Suprapubic skin (tissue), 4 donors: ENCODE data around the gene OR4N5. TPM values are rescaled to one million over a fixed set of nuclear protein-coding genes. Genes with fewer than 3 reads are reported as not detected.
"Not testable (repeated sequence)": the region's sequence is repeated elsewhere in the genome, so short reads cannot be mapped to it uniquely, and the experiment has no call there.

Experiments used
- DNase-seq, 2 donors: peaks; one replicate each; pipeline ENCODE4 v3.0.0-alpha.2; 2019; ENCODE audit warnings: low spot score in 2 of 2
- H3K27ac ChIP-seq: fragments of 200-600 bp; sonication (generic); one replicate; pipeline ENCODE4 v1.5.1; 2019
- H3K27me3 ChIP-seq: fragments of 200-600 bp; sonication (generic); one replicate; pipeline ENCODE4 v1.5.1; 2019
- H3K36me3 ChIP-seq: fragments of 200-600 bp; sonication (generic); one replicate; pipeline ENCODE4 v1.5.1; 2019
- H3K4me1 ChIP-seq: fragments of 200-600 bp; sonication (generic); one replicate; pipeline ENCODE4 v1.5.1; 2019
- H3K4me3 ChIP-seq: fragments of 200-600 bp; sonication (generic); one replicate; pipeline ENCODE4 v1.5.1; 2019; ENCODE audit warnings: mild to moderate bottlenecking
- H3K9me3 ChIP-seq: fragments of 200-600 bp; sonication (generic); one replicate; pipeline ENCODE4 v1.5.1; 2019
- EP300 ChIP-seq: sonication (generic); formaldehyde crosslinking; IDR thresholded peaks from one replicate; pipeline ENCODE4 v1.6.1; 2017; ENCODE audit warnings: antibody characterized with exemption
- POLR2A ChIP-seq, 2 donors: fragments of 450-650 bp; IDR thresholded peaks; one replicate each; pipeline ENCODE4 v1.6.1; 2017; ENCODE audit warnings: antibody characterized with exemption in 2 of 2, mild to moderate bottlenecking in 2 of 2, moderate library complexity in 2 of 2
- POLR2AphosphoS5 ChIP-seq, 3 donors: sonication (generic); formaldehyde crosslinking; IDR thresholded peaks; one replicate each; pipeline ENCODE4 v1.6.1; 2017; ENCODE audit warnings: antibody characterized with exemption in 3 of 3
- WGBS: methylation state at CpG from one replicate; pipeline ENCODE4 v1.1.5; 2018; 5-methylcytosine and 5-hydroxymethylcytosine counted together
- total RNA-seq, 4 donors: library from RNA; depleted of rRNA; stranded (reverse); fragments of >200 nt; gene quantifications; one replicate each; pipeline ENCODE4 v1.1.0, GENCODE V29; 2016
- TF ChIP-seq, protein P1 (sequence below), 2 donors: fragments of 200-600 bp in 1 of 2; fragments of 450-650 bp in 1 of 2; sonication (generic) in 1 of 2; IDR thresholded peaks; one replicate each; pipeline ENCODE4 v1.5.1; 2016 to 2019; ENCODE audit warnings: antibody characterized with exemption in 2 of 2, mild to moderate bottlenecking in 1 of 2, moderate library complexity in 1 of 2

OR4N5 gene
- total RNA-seq, 4 donors from 2014 or later, result not detected

- Histone ChIP-seq H3K27me3 (no peaks in the 10 kb centered on the region), H3K27ac (no peak overlapping the region), H3K4me3 (no peak overlapping the region), H3K9me3 (peaks cover 16% of the 10 kb centered on the region), H3K4me1 (no peaks in the 10 kb centered on the region), H3K36me3 (no peaks in the 10 kb centered on the region)
- TF ChIP-seq POLR2A (IDR thresholded peaks at IDR 0.05) (no peak), POLR2AphosphoS5 (IDR thresholded peaks at IDR 0.05) (no peak), EP300 (no peak)
- TF ChIP-seq, protein P1, sequence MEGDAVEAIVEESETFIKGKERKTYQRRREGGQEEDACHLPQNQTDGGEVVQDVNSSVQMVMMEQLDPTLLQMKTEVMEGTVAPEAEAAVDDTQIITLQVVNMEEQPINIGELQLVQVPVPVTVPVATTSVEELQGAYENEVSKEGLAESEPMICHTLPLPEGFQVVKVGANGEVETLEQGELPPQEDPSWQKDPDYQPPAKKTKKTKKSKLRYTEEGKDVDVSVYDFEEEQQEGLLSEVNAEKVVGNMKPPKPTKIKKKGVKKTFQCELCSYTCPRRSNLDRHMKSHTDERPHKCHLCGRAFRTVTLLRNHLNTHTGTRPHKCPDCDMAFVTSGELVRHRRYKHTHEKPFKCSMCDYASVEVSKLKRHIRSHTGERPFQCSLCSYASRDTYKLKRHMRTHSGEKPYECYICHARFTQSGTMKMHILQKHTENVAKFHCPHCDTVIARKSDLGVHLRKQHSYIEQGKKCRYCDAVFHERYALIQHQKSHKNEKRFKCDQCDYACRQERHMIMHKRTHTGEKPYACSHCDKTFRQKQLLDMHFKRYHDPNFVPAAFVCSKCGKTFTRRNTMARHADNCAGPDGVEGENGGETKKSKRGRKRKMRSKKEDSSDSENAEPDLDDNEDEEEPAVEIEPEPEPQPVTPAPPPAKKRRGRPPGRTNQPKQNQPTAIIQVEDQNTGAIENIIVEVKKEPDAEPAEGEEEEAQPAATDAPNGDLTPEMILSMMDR (IDR thresholded peaks at IDR 0.05), result no peak
- no peak for DNase-seq
Observed at GRCh38 chr14:20167091-20167490, 28.5 kb downstream of the OR4N5 start.

DNA sequence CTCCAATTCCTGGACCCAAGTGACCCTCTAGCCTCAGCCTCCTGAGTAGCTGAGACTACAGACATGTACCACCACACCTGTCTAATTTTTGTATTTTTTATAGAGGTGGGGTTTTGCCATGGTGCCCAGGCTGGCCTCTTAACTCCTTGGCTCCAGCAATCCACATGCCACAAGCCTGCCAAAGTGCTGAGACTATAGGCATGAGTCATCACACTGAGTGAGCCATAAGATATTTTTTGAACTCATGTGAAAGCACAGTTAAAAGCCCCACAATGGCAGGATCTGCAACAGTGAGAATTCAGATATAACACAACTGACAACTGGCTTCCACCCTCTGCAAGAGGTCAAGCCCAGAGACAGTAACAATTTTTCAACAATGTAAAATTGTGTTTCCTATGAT, 31.2 kb downstream of the OR4N5 start:
- not testable (repeated sequence) for H3K27me3 ChIP-seq, H3K36me3 ChIP-seq, DNase-seq, H3K4me1 ChIP-seq, H3K9me3 ChIP-seq, H3K4me3 ChIP-seq, H3K27ac ChIP-seq

GRCh38 chr14:20174205-20174604, 35.6 kb downstream of the OR4N5 start:
- H3K27me3 ChIP-seq, H3K4me3 ChIP-seq, DNase-seq, H3K9me3 ChIP-seq, H3K27ac ChIP-seq, H3K4me1 ChIP-seq, H3K36me3 ChIP-seq: not testable (repeated sequence)

DNA sequence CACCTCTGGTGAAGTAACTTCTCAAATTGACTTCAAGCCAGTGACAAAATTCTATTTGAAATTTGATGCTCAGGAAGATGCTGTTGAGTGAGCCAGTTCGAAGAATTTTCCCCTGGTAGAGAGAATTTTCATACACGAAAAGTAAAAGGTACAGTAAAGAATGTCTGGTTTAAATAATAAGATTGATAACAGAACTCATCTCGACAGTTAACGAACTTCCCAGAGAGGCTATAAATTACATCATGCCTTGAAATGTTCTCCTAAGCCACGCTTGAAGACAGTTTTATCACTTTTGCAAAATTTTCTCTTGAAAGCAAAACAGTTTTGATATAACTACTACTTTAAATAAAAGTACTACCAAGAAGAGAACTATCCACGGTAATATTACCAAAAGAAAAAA, 37.7 kb downstream of the OR4N5 start:
- Histone ChIP-seq H3K4me1 (no peaks in the 10 kb centered on the region), H3K27ac (no peak overlapping the region), H3K4me3 (no peak overlapping the region), H3K36me3 (no peaks in the 10 kb centered on the region), H3K9me3 (no peaks in the 10 kb centered on the region), H3K27me3 (no peaks in the 10 kb centered on the region)
- 62% methylated on average over 6 of the region's 6 CpGs for WGBS
- no peak for DNase-seq
- no peak for TF ChIP-seq EP300
- no peak for TF ChIP-seq POLR2A (IDR thresholded peaks at IDR 0.05)
- TF ChIP-seq POLR2AphosphoS5 (IDR thresholded peaks at IDR 0.05), result no peak
- TF ChIP-seq, protein P1 (IDR thresholded peaks at IDR 0.05), result no peak

- Histone ChIP-seq H3K36me3 (no peaks in the 10 kb centered on the region), H3K9me3 (no peaks in the 10 kb centered on the region), H3K4me3 (no peak overlapping the region), H3K4me1 (no peaks in the 10 kb centered on the region), H3K27me3 (no peaks in the 10 kb centered on the region), H3K27ac (no peak overlapping the region)
- TF ChIP-seq POLR2AphosphoS5 (IDR thresholded peaks at IDR 0.05) (no peak), EP300 (no peak), POLR2A (IDR thresholded peaks at IDR 0.05) (no peak)
- TF ChIP-seq, protein P1 (IDR thresholded peaks at IDR 0.05), result no peak
- no peak for DNase-seq
- WGBS, result 88% methylated on average over 7 of the region's 7 CpGs
Observed at GRCh38 chr14:20177433-20177974, 38.9 kb downstream of the OR4N5 start.

- no peaks in the 10 kb centered on the region for H3K36me3 ChIP-seq
- DNase-seq, result no peak
- no peaks in the 10 kb centered on the region for H3K27me3 ChIP-seq
- WGBS, result 59% methylated on average over 5 of the region's 5 CpGs
- H3K9me3 ChIP-seq, result no peaks in the 10 kb centered on the region
- H3K4me1 ChIP-seq, result no peaks in the 10 kb centered on the region
- no peak overlapping the region for H3K4me3 ChIP-seq
- TF ChIP-seq POLR2AphosphoS5 (IDR thresholded peaks at IDR 0.05), result no peak
- TF ChIP-seq EP300, result no peak
- TF ChIP-seq, protein P1 (IDR thresholded peaks at IDR 0.05), result no peak
- TF ChIP-seq POLR2A (IDR thresholded peaks at IDR 0.05), result no peak
- H3K27ac ChIP-seq, result no peak overlapping the region
Observed at GRCh38 chr14:20179218-20179617, 40.6 kb downstream of the OR4N5 start.
